Kidney (tissue), 14 donors: ENCODE results near the gene TPO. TPM values are rescaled to one million over a fixed set of nuclear protein-coding genes. Genes with fewer than 3 reads are reported as not detected.
"Not testable (repeated sequence)": the region's sequence is repeated elsewhere in the genome, so short reads cannot be mapped to it uniquely, and the experiment has no call there.

Source experiments
- DNase-seq, 5 donors: peaks; one replicate each; pipeline ENCODE4 v3.0.0-alpha.2; 2013 to 2020
- FAIRE-seq: peaks from 2 replicates; lab custom pipeline; 2012; peaks lifted over from hg19 to GRCh38; lab: Jason Lieb, UNC
- H3K27ac ChIP-seq, 2 donors: one replicate each; pipeline ENCODE4 v1.7.0; 2013; ENCODE audit warnings: low read depth in 2 of 2, low read length in 2 of 2, inconsistent platforms in 1 of 2
- H3K27me3 ChIP-seq: one replicate; pipeline ENCODE4 v1.7.1; 2013; ENCODE audit warnings: low read length, inconsistent platforms; ENCODE audit not compliant: control insufficient read depth, insufficient read depth
- H3K36me3 ChIP-seq, 3 donors: one replicate each; pipeline versions ENCODE4 v1.7.0 to v1.7.1; 2013; ENCODE audit warnings: low read length in 3 of 3, control low read depth in 1 of 3, inconsistent platforms in 1 of 3; ENCODE audit not compliant: insufficient read depth in 3 of 3, control insufficient read depth in 2 of 3
- H3K4me1 ChIP-seq, 3 donors: one replicate each; pipeline versions ENCODE4 v1.7.0 to v1.7.1; 2013; ENCODE audit warnings: low read length in 3 of 3, inconsistent platforms in 1 of 3, low read depth in 1 of 3; ENCODE audit not compliant: control insufficient read depth in 2 of 3, insufficient read depth in 2 of 3
- H3K4me3 ChIP-seq, 3 donors: one replicate each; pipeline versions ENCODE4 v1.7.0 to v1.8.1; 2013; ENCODE audit warnings: low read length in 3 of 3, control low read depth in 1 of 3, inconsistent platforms in 1 of 3
- H3K9ac ChIP-seq, 3 donors: one replicate each; pipeline versions ENCODE4 v1.7.0 to v1.7.1; 2013; ENCODE audit warnings: low read length in 3 of 3, control low read depth in 1 of 3, inconsistent platforms in 1 of 3
- H3K9me3 ChIP-seq, 3 donors: one replicate each; pipeline versions ENCODE4 v1.7.0 to v1.7.1; 2013; ENCODE audit warnings: low read length in 3 of 3, control low read depth in 1 of 3, inconsistent platforms in 1 of 3; ENCODE audit not compliant: control insufficient read depth in 2 of 3, insufficient read depth in 1 of 3
- intact Hi-C: fragments of 100-400 bp; cut with DNase I; formaldehyde crosslinking; loops from one replicate; pipeline ENCODE4 v1.11.1; 2022
- polyA plus RNA-seq: library from polyadenylated mRNA; stranded (reverse); fragments of 350-450 nt; fragmentation: Illumina TruSeq; extraction: RNeasy Lipid Tissue Mini Kit (QIAGEN cat#74804); gene quantifications from one replicate; pipeline ENCODE4 v1.2.3, GENCODE V29; 2014; ENCODE audit warnings: low read depth, low replicate concordance; ENCODE audit not compliant: insufficient read depth
- total RNA-seq: library from RNA; stranded (reverse); fragmentation: NEBNext Ultra II Directional; extraction: Animal tissue kit (Norgen Biotek cat#: 25700); gene quantifications from one replicate; pipeline ENCODE4 v1.2.1, GENCODE V29; 2021
- TF ChIP-seq, protein P1 (sequence below): IDR thresholded peaks from 3 replicates; pipeline ENCODE4 v1.5.1; 2012; ENCODE audit warnings: mild to moderate bottlenecking, moderate library complexity, borderline replicate concordance; ENCODE audit not compliant: insufficient read depth; ENCODE audit errors: extremely low read depth
- donor health status: control.
- donor health status: control.
- donor health status: control.
- donor health status: control.
- donor health status: control.
- donor health status: DM: yes; HTN: yes; CAD: no.
- donor health status: Normal renal cell carcinoma (clear cell type).

TPO gene
- total and polyA plus RNA-seq, 2 donors from 2014 or later, result not detected

DNA sequence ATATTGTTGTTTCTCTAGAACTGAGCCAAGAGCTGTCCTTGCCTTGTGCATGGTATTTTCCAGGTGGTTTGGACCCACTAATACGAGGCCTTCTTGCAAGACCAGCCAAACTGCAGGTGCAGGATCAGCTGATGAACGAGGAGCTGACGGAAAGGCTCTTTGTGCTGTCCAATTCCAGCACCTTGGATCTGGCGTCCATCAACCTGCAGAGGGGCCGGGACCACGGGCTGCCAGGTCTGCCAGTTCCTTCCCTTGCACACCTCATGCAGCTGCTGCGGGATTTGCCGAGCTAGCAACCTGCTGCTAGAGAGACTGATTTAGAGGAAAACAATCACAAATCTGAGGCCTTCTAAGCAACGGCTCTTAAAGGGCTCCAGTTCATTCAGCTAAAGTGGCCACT, 74.5 kb downstream of the TPO start:
- Histone ChIP-seq H3K36me3 (no peaks in the 10 kb centered on the region), H3K27me3 (no peaks in the 10 kb centered on the region), H3K4me1 (no peaks in the 10 kb centered on the region), H3K9ac (no peak overlapping the region), H3K9me3 (no peaks in the 10 kb centered on the region), H3K4me3 (no peak overlapping the region), H3K27ac (no peak overlapping the region)
- no peak for FAIRE-seq
- TF ChIP-seq, protein P1, sequence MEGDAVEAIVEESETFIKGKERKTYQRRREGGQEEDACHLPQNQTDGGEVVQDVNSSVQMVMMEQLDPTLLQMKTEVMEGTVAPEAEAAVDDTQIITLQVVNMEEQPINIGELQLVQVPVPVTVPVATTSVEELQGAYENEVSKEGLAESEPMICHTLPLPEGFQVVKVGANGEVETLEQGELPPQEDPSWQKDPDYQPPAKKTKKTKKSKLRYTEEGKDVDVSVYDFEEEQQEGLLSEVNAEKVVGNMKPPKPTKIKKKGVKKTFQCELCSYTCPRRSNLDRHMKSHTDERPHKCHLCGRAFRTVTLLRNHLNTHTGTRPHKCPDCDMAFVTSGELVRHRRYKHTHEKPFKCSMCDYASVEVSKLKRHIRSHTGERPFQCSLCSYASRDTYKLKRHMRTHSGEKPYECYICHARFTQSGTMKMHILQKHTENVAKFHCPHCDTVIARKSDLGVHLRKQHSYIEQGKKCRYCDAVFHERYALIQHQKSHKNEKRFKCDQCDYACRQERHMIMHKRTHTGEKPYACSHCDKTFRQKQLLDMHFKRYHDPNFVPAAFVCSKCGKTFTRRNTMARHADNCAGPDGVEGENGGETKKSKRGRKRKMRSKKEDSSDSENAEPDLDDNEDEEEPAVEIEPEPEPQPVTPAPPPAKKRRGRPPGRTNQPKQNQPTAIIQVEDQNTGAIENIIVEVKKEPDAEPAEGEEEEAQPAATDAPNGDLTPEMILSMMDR, result no peak
- intact Hi-C loops, result no loop called here
- no peak for DNase-seq

DNA sequence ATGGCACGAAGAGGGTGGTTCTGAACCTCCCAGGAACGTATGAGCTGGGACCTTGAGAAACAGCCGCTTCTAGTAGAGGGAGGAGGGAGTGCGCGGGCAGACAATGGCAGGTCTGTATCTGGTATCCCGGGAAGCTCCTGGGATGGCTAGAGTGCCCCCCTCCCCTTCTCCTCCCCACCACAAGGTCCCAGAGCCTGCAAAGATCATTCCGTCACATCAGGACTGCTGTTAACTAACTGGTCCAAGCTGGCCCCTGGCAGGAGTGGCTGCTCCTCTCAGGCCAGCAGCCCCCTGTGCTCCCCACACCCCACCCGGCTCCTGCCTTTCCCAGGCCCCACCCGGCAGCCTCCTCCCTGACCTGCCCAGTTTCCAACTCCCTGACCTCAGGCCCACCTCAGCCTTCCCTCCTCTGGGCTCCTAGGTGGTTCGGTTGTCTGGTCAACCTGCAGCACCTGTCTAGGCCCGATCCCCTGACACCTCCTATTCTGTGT, 75.0 kb downstream of the TPO start:
- no peaks in the 10 kb centered on the region for H3K27me3 ChIP-seq
- H3K9me3 ChIP-seq, result no peaks in the 10 kb centered on the region
- TF ChIP-seq, protein P1, result no peak
- FAIRE-seq (no peak), DNase-seq (peak in 4 of 5 donors; percentile 25 to 43 (median 38))
- intact Hi-C loops, result no loop called here
- no peaks in the 10 kb centered on the region for H3K4me1 ChIP-seq
- no peak overlapping the region for H3K27ac ChIP-seq
- H3K36me3 ChIP-seq, result no peaks in the 10 kb centered on the region
- H3K4me3 ChIP-seq, result no peak overlapping the region
- H3K9ac ChIP-seq, result no peak overlapping the region

DNA sequence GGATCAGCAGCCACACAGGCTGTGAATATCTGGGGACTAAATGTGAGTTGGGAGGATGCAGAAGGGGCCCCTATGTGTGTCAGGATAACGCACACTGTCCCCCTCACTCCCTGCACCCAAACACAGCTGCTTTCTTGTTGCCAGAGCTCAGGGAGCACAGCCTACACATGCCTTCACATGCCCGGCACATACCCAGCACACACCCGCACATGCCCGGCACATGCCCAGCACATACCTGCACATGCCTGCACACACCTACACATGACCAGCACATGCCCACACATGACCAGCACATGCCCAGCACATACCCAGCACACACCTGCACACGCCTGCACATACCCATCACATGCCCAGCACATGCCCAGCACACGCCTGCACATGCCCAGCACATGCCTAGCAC, 75.6 kb downstream of the TPO start:
- Histone ChIP-seq H3K9ac (no peak overlapping the region), H3K27ac (no peak overlapping the region), H3K4me3 (no peak overlapping the region), H3K4me1 (no peaks in the 10 kb centered on the region), H3K36me3 (no peaks in the 10 kb centered on the region), H3K27me3 (no peaks in the 10 kb centered on the region), H3K9me3 (no peaks in the 10 kb centered on the region)
- TF ChIP-seq, protein P1, result no peak
- DNase-seq (peak in 2 of 5 donors; percentile 7 to 25), FAIRE-seq (no peak)
- intact Hi-C loops, result no loop called here

DNA sequence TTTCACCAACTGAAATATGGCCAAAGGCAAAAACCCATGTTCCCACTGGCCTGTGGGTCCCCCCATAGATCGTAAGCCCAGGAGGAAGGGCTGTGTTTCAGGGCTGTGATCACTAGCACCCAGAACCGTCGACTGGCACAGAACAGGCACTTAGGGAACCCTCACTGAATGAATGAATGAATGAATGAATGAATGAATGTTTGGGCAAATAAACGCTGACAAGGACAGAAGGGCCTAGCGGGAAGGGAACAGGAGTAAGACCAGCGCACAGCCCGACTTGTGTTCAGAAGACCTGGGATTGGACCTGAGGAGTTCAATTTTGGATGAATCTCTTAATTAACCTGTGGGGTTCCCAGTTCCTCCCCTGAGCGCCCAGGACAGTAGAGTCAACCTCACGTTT, 76.2 kb downstream of the TPO start:
- Histone ChIP-seq H3K27ac (no peak overlapping the region), H3K27me3 (no peaks in the 10 kb centered on the region), H3K4me1 (no peaks in the 10 kb centered on the region), H3K9ac (no peak overlapping the region), H3K36me3 (no peaks in the 10 kb centered on the region), H3K4me3 (no peak overlapping the region), H3K9me3 (no peaks in the 10 kb centered on the region)
- DNase-seq (peak in 1 of 5 donors; percentile 1), FAIRE-seq (no peak)
- TF ChIP-seq, protein P1, result no peak
- intact Hi-C loops, result no loop called here

DNA sequence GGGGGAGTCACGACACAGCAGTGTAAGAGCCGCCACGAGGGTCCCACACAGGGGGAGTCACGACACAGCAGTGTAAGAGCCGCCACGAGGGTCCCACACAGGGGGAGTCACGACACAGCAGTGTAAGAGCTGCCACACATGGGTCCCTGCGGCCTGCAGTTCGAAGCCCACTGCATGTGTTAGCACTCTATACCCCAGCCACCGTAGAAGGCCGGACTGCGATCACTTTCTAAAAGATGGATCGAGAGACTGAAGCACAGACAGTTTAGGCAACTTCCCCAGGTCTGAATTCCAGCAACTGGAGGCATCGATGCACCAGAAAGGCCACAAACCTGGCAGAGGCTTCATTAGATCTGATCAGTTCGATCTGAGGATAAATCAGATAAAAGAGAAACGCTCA, 77.1 kb downstream of the TPO start:
- H3K9ac ChIP-seq, FAIRE-seq, H3K9me3 ChIP-seq, H3K4me3 ChIP-seq, H3K36me3 ChIP-seq, intact Hi-C loops, H3K4me1 ChIP-seq, H3K27me3 ChIP-seq, H3K27ac ChIP-seq: not testable (repeated sequence)
- DNase-seq, result peak in 1 of 5 donors; percentile 2
